Hematopoietic multipotent progenitor cell treated with erythropoietin and hydrocortisone succinate and interleukin-3 and kit ligand, for 15 days (in vitro differentiated cells): ENCODE data around the gene CAPN13.

ENCODE experiments used
- DNase-seq: peaks from one replicate; pipeline ENCODE4 v3.0.0-alpha.2; 2015; ENCODE audit warnings: low spot score

The CAPN13 gene

GRCh38 chr2:30764021-30764800, 43.0 kb downstream of the CAPN13 start:
- no peak for DNase-seq

- DNase-seq: no peak
Measured at GRCh38 chr2:30763151-30763660, 44.0 kb downstream of the CAPN13 start.

- no peak for DNase-seq
Measured at GRCh38 chr2:30761226-30761625, 46.0 kb downstream of the CAPN13 start.

GRCh38 chr2:30759481-30759880, 47.8 kb downstream of the CAPN13 start:
- no peak for DNase-seq

- DNase-seq: no peak
Measured at GRCh38 chr2:30758191-30758651, 49.0 kb downstream of the CAPN13 start.

- DNase-seq: no peak
Measured at GRCh38 chr2:30757749-30758148, 49.5 kb downstream of the CAPN13 start.

GRCh38 chr2:30756971-30757370, 50.3 kb downstream of the CAPN13 start:
- no peak for DNase-seq

GRCh38 chr2:30756051-30756719, 51.1 kb downstream of the CAPN13 start:
- DNase-seq: no peak

- DNase-seq: no peak
Measured at GRCh38 chr2:30753630-30754029, 53.6 kb downstream of the CAPN13 start.

GRCh38 chr2:30752811-30753210, 54.4 kb downstream of the CAPN13 start:
- no peak for DNase-seq

GRCh38 chr2:30747206-30747605, 60.0 kb downstream of the CAPN13 start:
- no peak for DNase-seq

GRCh38 chr2:30744823-30745222, 62.4 kb downstream of the CAPN13 start:
- no peak for DNase-seq

- no peak for DNase-seq
Measured at GRCh38 chr2:30741576-30741975, 65.7 kb downstream of the CAPN13 start.

GRCh38 chr2:30738141-30738911, 68.9 kb downstream of the CAPN13 start:
- DNase-seq: no peak

GRCh38 chr2:30737326-30737610, 70.0 kb downstream of the CAPN13 start:
- no peak for DNase-seq

- no peak for DNase-seq
Measured at GRCh38 chr2:30736461-30737325, 70.6 kb downstream of the CAPN13 start.

- DNase-seq: no peak
Measured at GRCh38 chr2:30733876-30734520, 73.2 kb downstream of the CAPN13 start.

- DNase-seq: no peak
Measured at GRCh38 chr2:30732876-30733275, 74.4 kb downstream of the CAPN13 start.

GRCh38 chr2:30732376-30732775, 74.9 kb downstream of the CAPN13 start:
- DNase-seq: no peak

- no peak for DNase-seq
Measured at GRCh38 chr2:30731706-30732105, 75.5 kb downstream of the CAPN13 start.
